ENCODE measurements around the gene VENTX. TPM values are rescaled to one million over a fixed set of nuclear protein-coding genes. Genes with fewer than 3 reads are reported as not detected.

VENTX gene
- total RNA-seq, 1 experiment from 2014 or later: 28.0 TPM

DNA sequence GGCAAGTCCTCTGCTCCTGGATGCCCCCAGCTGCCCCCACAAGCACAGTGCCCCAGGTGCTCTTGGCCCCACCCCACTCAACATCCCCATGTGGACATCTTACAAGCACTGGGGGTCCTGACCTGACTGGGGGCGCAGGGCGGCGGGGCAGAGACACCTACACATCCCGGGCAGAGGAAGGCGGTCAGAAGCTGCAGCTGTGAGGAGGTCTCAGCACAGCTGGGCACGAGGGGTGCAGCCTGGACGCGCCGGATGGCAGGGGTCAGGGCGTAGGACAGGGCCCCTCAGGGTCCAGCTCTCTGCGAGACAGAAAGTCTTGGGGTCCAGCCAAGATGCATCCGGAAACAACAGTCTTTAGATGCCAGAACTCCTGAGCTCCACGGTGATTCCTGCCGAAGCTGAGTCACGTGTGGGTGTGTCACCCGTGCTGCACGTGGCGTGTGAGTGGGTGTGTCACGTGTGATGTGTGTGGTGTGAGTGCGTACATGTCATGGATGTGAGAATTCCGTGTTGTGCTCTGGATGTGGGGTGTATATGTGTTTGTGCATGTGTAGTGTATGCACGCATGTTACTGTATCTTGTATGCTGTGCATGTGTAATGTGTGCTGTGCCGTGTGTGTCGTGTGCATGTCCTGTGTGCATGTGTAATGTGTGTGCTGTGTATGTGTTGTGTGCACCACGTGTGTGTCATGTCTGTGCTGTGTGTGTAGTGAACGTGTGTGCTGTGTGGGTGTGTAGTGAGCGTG is 5.1 kb downstream of the VENTX start (continued):
- TF ChIP-seq ZNF121 (CRISPR knock-in tag; IDR thresholded peaks at IDR 0.05) (0 out of 2 replicates have a peak, but pooled peaks have one; percentile 3), TCF7 (CRISPR knock-in tag; IDR thresholded peaks at IDR 0.05; ENCODE audit: low read depth) (peak; percentile 13; the same call in 1 of the 2 replicates)
- TF ChIP-seq, protein P1, sequence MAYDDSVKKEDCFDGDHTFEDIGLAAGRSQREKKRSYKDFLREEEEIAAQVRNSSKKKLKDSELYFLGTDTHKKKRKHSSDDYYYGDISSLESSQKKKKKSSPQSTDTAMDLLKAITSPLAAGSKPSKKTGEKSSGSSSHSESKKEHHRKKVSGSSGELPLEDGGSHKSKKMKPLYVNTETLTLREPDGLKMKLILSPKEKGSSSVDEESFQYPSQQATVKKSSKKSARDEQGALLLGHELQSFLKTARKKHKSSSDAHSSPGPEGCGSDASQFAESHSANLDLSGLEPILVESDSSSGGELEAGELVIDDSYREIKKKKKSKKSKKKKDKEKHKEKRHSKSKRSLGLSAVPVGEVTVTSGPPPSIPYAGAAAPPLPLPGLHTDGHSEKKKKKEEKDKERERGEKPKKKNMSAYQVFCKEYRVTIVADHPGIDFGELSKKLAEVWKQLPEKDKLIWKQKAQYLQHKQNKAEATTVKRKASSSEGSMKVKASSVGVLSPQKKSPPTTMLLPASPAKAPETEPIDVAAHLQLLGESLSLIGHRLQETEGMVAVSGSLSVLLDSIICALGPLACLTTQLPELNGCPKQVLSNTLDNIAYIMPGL (CRISPR knock-in tag; IDR thresholded peaks at IDR 0.05): no peak
- TF ChIP-seq, protein P2, sequence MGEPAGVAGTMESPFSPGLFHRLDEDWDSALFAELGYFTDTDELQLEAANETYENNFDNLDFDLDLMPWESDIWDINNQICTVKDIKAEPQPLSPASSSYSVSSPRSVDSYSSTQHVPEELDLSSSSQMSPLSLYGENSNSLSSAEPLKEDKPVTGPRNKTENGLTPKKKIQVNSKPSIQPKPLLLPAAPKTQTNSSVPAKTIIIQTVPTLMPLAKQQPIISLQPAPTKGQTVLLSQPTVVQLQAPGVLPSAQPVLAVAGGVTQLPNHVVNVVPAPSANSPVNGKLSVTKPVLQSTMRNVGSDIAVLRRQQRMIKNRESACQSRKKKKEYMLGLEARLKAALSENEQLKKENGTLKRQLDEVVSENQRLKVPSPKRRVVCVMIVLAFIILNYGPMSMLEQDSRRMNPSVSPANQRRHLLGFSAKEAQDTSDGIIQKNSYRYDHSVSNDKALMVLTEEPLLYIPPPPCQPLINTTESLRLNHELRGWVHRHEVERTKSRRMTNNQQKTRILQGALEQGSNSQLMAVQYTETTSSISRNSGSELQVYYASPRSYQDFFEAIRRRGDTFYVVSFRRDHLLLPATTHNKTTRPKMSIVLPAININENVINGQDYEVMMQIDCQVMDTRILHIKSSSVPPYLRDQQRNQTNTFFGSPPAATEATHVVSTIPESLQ (CRISPR knock-in tag; IDR thresholded peaks at IDR 0.05): no peak

DNA sequence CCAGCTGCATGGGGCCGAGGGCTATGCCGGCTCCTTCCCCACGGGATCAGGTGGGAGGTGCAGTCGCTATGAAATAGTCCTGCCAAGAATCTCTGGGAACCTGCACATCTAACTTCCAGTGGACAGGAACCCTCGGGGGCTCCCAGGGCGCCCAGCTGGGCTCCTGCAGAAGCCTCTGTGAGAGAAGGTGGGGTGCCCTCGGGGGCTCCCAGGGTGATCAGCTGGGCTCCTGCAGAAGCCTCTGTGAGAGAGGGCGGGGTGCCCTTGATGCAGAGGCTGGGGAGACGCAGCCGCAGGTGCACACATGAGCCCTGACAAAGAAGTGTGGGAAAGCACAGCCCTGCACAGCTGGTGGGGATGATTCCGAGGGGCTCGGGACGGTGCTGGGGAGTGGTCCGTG is 5.9 kb downstream of the VENTX start:
- no peak overlapping the region for H3K4me3 Mint-ChIP-seq
- ATAC-seq (no peak), DNase-seq (ENCODE audit: low spot score) (no peak)
- peaks cover 9% of the 10 kb centered on the region for H3K27me3 Mint-ChIP-seq (ENCODE audit: low read depth)
- peaks cover 49% of the 10 kb centered on the region for H3K4me1 Mint-ChIP-seq
- H3K36me3 Mint-ChIP-seq: peaks cover 11% of the 10 kb centered on the region
- H3K27ac Mint-ChIP-seq: no peak overlapping the region
- CTCF ChIA-PET: no interaction called here
- POLR2A ChIA-PET: no interaction called here
- TF ChIP-seq NFYB (CRISPR knock-in tag; conservative IDR thresholded peaks at IDR 0.05; ENCODE audit: low read depth): no peak
- TF ChIP-seq, protein P3, sequence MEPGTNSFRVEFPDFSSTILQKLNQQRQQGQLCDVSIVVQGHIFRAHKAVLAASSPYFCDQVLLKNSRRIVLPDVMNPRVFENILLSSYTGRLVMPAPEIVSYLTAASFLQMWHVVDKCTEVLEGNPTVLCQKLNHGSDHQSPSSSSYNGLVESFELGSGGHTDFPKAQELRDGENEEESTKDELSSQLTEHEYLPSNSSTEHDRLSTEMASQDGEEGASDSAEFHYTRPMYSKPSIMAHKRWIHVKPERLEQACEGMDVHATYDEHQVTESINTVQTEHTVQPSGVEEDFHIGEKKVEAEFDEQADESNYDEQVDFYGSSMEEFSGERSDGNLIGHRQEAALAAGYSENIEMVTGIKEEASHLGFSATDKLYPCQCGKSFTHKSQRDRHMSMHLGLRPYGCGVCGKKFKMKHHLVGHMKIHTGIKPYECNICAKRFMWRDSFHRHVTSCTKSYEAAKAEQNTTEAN (CRISPR knock-in tag; IDR thresholded peaks at IDR 0.05): no peak
- TF ChIP-seq, protein P4, sequence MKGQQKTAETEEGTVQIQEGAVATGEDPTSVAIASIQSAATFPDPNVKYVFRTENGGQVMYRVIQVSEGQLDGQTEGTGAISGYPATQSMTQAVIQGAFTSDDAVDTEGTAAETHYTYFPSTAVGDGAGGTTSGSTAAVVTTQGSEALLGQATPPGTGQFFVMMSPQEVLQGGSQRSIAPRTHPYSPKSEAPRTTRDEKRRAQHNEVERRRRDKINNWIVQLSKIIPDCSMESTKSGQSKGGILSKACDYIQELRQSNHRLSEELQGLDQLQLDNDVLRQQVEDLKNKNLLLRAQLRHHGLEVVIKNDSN (CRISPR knock-in tag; IDR thresholded peaks at IDR 0.05): no peak
- TF ChIP-seq, protein P5, sequence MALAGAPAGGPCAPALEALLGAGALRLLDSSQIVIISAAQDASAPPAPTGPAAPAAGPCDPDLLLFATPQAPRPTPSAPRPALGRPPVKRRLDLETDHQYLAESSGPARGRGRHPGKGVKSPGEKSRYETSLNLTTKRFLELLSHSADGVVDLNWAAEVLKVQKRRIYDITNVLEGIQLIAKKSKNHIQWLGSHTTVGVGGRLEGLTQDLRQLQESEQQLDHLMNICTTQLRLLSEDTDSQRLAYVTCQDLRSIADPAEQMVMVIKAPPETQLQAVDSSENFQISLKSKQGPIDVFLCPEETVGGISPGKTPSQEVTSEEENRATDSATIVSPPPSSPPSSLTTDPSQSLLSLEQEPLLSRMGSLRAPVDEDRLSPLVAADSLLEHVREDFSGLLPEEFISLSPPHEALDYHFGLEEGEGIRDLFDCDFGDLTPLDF (CRISPR knock-in tag; IDR thresholded peaks at IDR 0.05): no peak
- TF ChIP-seq, protein P1 (CRISPR knock-in tag; IDR thresholded peaks at IDR 0.05): no peak
- TF ChIP-seq, protein P6, sequence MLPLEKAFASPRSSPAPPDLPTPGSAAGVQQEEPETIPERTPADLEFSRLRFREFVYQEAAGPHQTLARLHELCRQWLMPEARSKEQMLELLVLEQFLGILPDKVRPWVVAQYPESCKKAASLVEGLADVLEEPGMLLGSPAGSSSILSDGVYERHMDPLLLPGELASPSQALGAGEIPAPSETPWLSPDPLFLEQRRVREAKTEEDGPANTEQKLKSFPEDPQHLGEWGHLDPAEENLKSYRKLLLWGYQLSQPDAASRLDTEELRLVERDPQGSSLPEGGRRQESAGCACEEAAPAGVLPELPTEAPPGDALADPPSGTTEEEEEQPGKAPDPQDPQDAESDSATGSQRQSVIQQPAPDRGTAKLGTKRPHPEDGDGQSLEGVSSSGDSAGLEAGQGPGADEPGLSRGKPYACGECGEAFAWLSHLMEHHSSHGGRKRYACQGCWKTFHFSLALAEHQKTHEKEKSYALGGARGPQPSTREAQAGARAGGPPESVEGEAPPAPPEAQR (CRISPR knock-in tag; IDR thresholded peaks at IDR 0.05): no peak
- no peaks in the 10 kb centered on the region for H3K9me3 Mint-ChIP-seq
